Measurements from ENCODE around the gene GPR153. TPM values are rescaled to one million over a fixed set of nuclear protein-coding genes. Genes with fewer than 3 reads are reported as not detected.

GPR153 gene
- total and polyA plus RNA-seq, 9 donors, result 4.2 to 42.0 (median 13.7) TPM

DNA sequence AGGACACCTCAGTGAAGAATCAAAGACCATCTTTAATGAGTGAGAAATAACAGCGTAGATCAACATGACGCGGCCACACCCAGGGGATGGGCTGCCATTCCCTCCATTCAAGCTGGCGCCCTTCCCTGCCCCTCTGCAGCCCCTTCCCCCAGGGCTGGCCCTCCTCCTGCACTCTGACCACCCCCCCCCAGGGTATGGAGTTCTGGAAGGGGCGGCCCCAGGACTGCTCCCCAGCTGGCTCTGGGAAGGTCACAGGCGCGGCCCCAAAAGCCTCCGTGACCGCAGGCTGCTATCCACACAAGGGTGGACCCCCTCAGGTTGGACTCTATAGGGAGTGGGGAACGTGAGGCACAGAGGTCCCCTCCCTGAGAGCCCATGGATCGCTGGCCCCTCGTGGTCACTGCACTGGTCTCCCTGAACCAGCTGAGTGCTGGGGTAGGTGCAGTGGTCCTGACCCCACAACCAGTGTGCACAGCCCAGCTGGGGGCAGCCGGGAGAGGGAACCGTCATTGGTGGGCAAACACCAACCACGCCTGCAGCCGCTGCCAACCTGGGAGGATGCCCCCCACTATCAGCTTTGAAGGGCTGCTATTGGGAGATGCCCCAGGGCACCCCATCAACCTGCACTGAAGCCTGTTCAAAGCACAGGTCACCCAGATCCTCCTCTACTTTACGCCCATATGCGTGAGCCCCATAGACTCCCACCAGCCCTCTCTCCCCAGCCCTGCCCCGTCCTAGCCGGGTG lies 16.1 kb upstream of the GPR153 start:
- Histone ChIP-seq H3K27ac (peak overlapping the region; percentile 40 to 90), H3K36me3 (no peaks in the 10 kb centered on the region), H3K27me3 (no peaks in the 10 kb centered on the region), H3K9me3 (no peaks in the 10 kb centered on the region), H3K4me1 (ENCODE audit: insufficient read depth) (peaks cover 6% of the 10 kb centered on the region), H3K4me3 (no peak overlapping the region)
- no peak for TF ChIP-seq EP300 (IDR thresholded peaks at IDR 0.05)
- TF ChIP-seq POLR2A (IDR thresholded peaks at IDR 0.05), result peak; percentile 1
- TF ChIP-seq, protein P1, sequence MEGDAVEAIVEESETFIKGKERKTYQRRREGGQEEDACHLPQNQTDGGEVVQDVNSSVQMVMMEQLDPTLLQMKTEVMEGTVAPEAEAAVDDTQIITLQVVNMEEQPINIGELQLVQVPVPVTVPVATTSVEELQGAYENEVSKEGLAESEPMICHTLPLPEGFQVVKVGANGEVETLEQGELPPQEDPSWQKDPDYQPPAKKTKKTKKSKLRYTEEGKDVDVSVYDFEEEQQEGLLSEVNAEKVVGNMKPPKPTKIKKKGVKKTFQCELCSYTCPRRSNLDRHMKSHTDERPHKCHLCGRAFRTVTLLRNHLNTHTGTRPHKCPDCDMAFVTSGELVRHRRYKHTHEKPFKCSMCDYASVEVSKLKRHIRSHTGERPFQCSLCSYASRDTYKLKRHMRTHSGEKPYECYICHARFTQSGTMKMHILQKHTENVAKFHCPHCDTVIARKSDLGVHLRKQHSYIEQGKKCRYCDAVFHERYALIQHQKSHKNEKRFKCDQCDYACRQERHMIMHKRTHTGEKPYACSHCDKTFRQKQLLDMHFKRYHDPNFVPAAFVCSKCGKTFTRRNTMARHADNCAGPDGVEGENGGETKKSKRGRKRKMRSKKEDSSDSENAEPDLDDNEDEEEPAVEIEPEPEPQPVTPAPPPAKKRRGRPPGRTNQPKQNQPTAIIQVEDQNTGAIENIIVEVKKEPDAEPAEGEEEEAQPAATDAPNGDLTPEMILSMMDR (IDR thresholded peaks at IDR 0.05), result no peak
- peak in 1 of 5 donors; percentile 56 for DNase-seq
- intact Hi-C loops (cut with DNase I), result no loop called here
- 85 to 87% (median 87%) methylated on average over 19 to 20 of the region's 20 CpGs for WGBS, 3 donors

DNA sequence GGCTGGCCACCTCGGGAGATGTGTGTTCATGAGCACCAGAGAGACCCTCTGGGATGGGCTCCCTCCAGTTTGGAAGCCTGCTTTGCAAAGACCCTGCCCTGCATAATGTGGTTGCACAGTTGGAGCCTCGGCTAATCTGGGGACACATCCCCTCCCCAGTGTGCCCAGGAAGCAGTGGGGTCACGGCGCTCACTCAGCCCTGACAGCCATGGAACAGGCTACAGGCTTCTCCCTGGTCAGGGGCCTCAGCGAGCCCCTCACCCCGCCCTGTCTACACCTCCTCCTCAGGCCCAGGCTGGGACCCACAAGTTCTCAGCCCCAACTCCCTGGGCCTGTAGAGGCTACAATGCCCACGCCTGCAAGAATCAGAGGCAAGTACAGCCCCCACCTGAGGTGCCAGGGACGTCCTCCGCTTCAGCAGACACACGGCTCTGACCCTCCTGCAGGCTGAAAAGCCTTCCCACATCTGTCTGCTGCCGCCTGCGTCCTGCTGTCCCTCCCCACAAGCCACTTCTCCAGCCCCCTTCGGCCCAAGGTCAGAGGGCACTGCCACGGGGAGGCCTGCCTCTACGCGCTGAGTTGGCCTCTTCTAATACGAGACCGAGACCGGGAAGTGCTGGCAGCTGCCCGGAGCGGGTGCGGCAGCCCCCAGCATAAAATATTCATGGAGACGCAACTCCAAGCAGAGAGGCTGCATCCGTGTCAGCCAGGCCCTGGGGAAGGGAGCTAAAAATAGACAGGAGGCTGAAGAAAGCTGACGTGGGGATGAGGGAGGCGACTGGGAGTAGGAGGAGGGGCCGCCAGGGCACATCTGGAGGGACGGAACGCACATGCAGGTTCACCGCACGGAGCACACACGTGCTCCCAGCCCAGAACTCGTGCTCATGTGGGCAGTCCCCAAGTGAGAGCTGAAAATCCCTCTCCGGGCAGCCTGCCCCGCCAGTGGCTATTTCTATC lies 15.2 kb upstream of the GPR153 start:
- Histone ChIP-seq H3K27ac (peak overlapping the region; percentile 71 to 90), H3K4me3 (peak overlapping the region; percentile 5), H3K27me3 (no peaks in the 10 kb centered on the region), H3K36me3 (no peaks in the 10 kb centered on the region), H3K4me1 (ENCODE audit: insufficient read depth) (peaks cover 6% of the 10 kb centered on the region), H3K9me3 (no peaks in the 10 kb centered on the region)
- peak; percentile 4 for TF ChIP-seq POLR2A (IDR thresholded peaks at IDR 0.05)
- TF ChIP-seq, protein P1 (IDR thresholded peaks at IDR 0.05), result no peak
- intact Hi-C loops (cut with DNase I), result no loop called here
- whole genome bisulfite sequencing, 3 donors, result 24 to 32% (median 25%) methylated on average over 35 of the region's 35 CpGs
- peak; percentile 83 to 90 (median 85) for DNase-seq

DNA sequence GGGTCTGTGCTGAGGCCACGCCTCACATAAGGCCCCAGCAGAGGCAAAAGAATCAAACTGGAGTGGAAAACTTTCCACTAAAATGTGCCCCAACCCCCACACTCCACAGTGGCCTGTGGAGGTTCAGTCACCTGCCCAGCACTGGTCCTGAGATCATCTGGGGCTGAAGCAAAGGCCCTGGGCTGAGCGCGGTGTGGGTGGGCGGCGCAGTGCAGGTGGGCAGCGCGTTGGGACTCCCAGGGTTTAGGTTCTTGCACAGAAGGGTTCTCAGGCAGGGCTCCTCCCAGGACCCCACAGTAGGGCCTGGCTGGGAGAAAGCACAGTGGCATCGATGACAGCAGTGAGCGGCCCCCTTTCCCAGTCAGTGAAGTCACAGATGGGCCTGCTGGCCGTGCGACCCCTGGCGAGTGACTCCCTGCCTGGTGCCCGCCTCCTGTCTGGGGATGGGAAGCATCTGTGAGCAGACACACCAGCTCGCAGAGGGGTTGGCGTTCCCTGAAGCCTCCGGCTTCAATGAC lies 13.8 kb upstream of the GPR153 start:
- H3K4me1 ChIP-seq (ENCODE audit: insufficient read depth), result peaks cover 6% of the 10 kb centered on the region
- intact Hi-C loops (cut with DNase I), result no loop called here
- peak in 1 of 5 donors; percentile 34 for DNase-seq
- H3K4me3 ChIP-seq, result no peak overlapping the region
- H3K27ac ChIP-seq, result no peak overlapping the region
- H3K36me3 ChIP-seq, result no peaks in the 10 kb centered on the region
- H3K27me3 ChIP-seq, result no peaks in the 10 kb centered on the region
- H3K9me3 ChIP-seq, result no peaks in the 10 kb centered on the region
- no peak for TF ChIP-seq EP300 (IDR thresholded peaks at IDR 0.05)
- TF ChIP-seq, protein P1 (IDR thresholded peaks at IDR 0.05), result no peak
- no peak for TF ChIP-seq POLR2A (IDR thresholded peaks at IDR 0.05)
- 94 to 95% (median 95%) methylated on average over 16 of the region's 16 CpGs for WGBS, 3 donors

DNA sequence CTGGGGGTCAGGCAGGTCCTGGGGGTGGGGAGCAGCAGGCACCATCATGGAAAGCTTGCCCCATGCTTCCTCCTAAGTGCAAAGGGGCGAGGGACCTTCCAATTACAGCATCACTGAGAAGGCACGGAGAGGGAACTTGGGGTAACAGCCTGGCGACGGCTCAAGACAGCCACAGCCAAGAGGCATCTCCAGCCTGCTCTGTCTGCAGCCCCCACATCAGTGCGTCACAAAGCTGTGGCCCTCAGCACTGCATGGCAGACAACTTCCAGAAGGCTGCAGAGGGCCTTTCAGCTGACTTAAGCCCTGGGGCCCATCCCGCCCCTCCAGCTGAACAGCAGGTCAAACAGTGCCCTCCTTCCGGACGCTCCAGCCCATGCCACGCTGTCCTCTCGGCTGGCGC lies 13.2 kb upstream of the GPR153 start:
- intact Hi-C loops (cut with DNase I), result no loop called here
- Histone ChIP-seq H3K27ac (no peak overlapping the region), H3K4me1 (ENCODE audit: insufficient read depth) (peaks cover 6% of the 10 kb centered on the region), H3K4me3 (no peak overlapping the region), H3K27me3 (no peaks in the 10 kb centered on the region), H3K36me3 (no peaks in the 10 kb centered on the region), H3K9me3 (no peaks in the 10 kb centered on the region)
- 97 to 98% (median 97%) methylated on average over 11 of the region's 11 CpGs for WGBS, 3 donors
- TF ChIP-seq, protein P1 (IDR thresholded peaks at IDR 0.05), result no peak
- TF ChIP-seq POLR2A (IDR thresholded peaks at IDR 0.05) (no peak), EP300 (IDR thresholded peaks at IDR 0.05) (no peak)
- peak in 1 of 5 donors; percentile 18 for DNase-seq
